Endodermal cell (in vitro differentiated cells): ENCODE measurements around the gene FARP1. TPM values are rescaled to one million over a fixed set of nuclear protein-coding genes. Genes with fewer than 3 reads are reported as not detected.

ENCODE experiments used
- DNase-seq: peaks from one replicate; pipeline ENCODE4 v3.0.0-alpha.2; 2017
- H3K27ac ChIP-seq: 2 replicates; pipeline ENCODE4 v1.5.1; 2013; ENCODE audit warnings: mild to moderate bottlenecking, low read depth, low read length, moderate library complexity
- H3K27me3 ChIP-seq: 2 replicates; pipeline ENCODE4 v1.6.1; 2013; ENCODE audit warnings: mild to moderate bottlenecking, low read length, moderate library complexity; ENCODE audit not compliant: insufficient read depth, control insufficient read depth, poor library complexity, severe bottlenecking
- H3K36me3 ChIP-seq: 2 replicates; pipeline ENCODE4 v1.7.0; 2013; ENCODE audit warnings: mild to moderate bottlenecking, low read length, moderate library complexity; ENCODE audit not compliant: control insufficient read depth, insufficient read depth
- H3K4me1 ChIP-seq: one replicate; pipeline ENCODE4 v1.7.0; 2013; ENCODE audit warnings: low read length; ENCODE audit not compliant: control insufficient read depth, insufficient read depth
- H3K4me3 ChIP-seq: 2 replicates; pipeline ENCODE4 v1.5.1; 2013; ENCODE audit warnings: mild to moderate bottlenecking, low read length, moderate library complexity
- H3K9ac ChIP-seq: 2 replicates; pipeline ENCODE4 v1.6.1; 2013; ENCODE audit warnings: mild to moderate bottlenecking, low read length, moderate library complexity; ENCODE audit not compliant: poor library complexity, severe bottlenecking; ENCODE audit errors: extremely low read depth
- H3K9me3 ChIP-seq: 2 replicates; pipeline ENCODE4 v1.6.1; 2013; ENCODE audit warnings: mild to moderate bottlenecking, low read length, moderate library complexity; ENCODE audit not compliant: control insufficient read depth
- H3K27ac Mint-ChIP-seq: 2 replicates; pipeline ENCODE4 v1.8.0; 2020; ENCODE audit warnings: mixed read lengths
- H3K27me3 Mint-ChIP-seq: 2 replicates; pipeline ENCODE4 v1.8.0; 2021; ENCODE audit warnings: mild to moderate bottlenecking, mixed read lengths; ENCODE audit not compliant: insufficient read depth
- H3K36me3 Mint-ChIP-seq: 2 replicates; pipeline ENCODE4 v1.8.0; 2020; ENCODE audit warnings: low read depth, mixed read lengths
- H3K4me1 Mint-ChIP-seq: 2 replicates; pipeline ENCODE4 v1.8.0; 2020; ENCODE audit warnings: mixed read lengths
- H3K4me3 Mint-ChIP-seq: 2 replicates; pipeline ENCODE4 v1.8.0; 2020; ENCODE audit warnings: mild to moderate bottlenecking, moderate library complexity, mixed read lengths
- H3K9me3 Mint-ChIP-seq: 2 replicates; pipeline ENCODE4 v1.8.0; 2020; ENCODE audit warnings: mild to moderate bottlenecking, mixed read lengths
- WGBS, 2 experiments: methylation state at CpG; one replicate each; pipeline versions ENCODE4 v1.1.5 to v1.1.7; 2013; ENCODE audit warnings: missing lambda C conversion rate in 2 of 2, mixed read lengths in 1 of 2; ENCODE audit not compliant: insufficient coverage in 1 of 2, insufficient read length in 1 of 2; 5-methylcytosine and 5-hydroxymethylcytosine counted together
- total RNA-seq, 2 donors: library from RNA; stranded (reverse); fragmentation: NEBNext Ultra II Directional in 1 of 2; extraction: Animal tissue kit (Norgen Biotek cat#: 25700) in 1 of 2; gene quantifications; 2 replicates in 1 of 2; 3 replicates in 1 of 2; pipeline ENCODE4 v1.2.1, GENCODE V29; 2021
- TF ChIP-seq, protein P1 (sequence below): fragments of 200-600 bp; sonication (generic); conservative IDR thresholded peaks from 2 replicates; pipeline ENCODE4 v1.5.0; 2021; ENCODE audit warnings: antibody characterized with exemption, mild to moderate bottlenecking

Gene FARP1
- total RNA-seq, 2 donors from 2014 or later, result 237 to 319 TPM

DNA sequence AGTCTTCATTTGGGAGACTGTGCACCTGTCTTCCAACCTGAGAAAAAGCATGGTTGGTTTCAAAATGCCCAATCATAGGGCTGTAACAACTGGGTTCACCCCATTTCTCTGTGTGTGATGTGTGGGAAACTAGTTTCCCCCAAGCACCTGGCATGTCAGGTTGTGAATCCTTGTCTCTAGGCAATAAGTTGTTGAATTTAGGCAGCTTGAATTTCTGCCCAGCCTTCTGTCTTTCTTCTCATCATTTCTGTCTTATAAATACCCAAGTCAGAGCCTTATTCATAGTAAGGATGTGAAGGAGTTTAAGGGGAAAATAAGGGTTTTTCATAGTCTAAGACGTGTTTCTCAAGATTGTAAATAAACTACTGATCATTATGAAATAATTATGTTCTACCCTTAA lies 204.9 kb downstream of the FARP1 start:
- Histone ChIP-seq H3K4me1 (peaks cover 4% of the 10 kb centered on the region), H3K9ac (no peak overlapping the region), H3K9me3 (no peaks in the 10 kb centered on the region), H3K27ac (no peak overlapping the region), H3K27me3 (no peaks in the 10 kb centered on the region), H3K36me3 (peaks cover 49% of the 10 kb centered on the region), H3K4me3 (no peak overlapping the region)
- H3K27ac Mint-ChIP-seq, result no peak overlapping the region
- no peaks in the 10 kb centered on the region for H3K9me3 Mint-ChIP-seq
- TF ChIP-seq, protein P1, sequence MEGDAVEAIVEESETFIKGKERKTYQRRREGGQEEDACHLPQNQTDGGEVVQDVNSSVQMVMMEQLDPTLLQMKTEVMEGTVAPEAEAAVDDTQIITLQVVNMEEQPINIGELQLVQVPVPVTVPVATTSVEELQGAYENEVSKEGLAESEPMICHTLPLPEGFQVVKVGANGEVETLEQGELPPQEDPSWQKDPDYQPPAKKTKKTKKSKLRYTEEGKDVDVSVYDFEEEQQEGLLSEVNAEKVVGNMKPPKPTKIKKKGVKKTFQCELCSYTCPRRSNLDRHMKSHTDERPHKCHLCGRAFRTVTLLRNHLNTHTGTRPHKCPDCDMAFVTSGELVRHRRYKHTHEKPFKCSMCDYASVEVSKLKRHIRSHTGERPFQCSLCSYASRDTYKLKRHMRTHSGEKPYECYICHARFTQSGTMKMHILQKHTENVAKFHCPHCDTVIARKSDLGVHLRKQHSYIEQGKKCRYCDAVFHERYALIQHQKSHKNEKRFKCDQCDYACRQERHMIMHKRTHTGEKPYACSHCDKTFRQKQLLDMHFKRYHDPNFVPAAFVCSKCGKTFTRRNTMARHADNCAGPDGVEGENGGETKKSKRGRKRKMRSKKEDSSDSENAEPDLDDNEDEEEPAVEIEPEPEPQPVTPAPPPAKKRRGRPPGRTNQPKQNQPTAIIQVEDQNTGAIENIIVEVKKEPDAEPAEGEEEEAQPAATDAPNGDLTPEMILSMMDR, result no peak
- no peak for DNase-seq
- peaks cover 16% of the 10 kb centered on the region for H3K4me1 Mint-ChIP-seq
- H3K4me3 Mint-ChIP-seq, result no peak overlapping the region
- H3K27me3 Mint-ChIP-seq, result no peaks in the 10 kb centered on the region
- peaks cover 46% of the 10 kb centered on the region for H3K36me3 Mint-ChIP-seq
- 100% methylated on average over 1 of the region's 1 CpG; no CpG with 5 or more reads in 1 of the 2 experiments for WGBS, 2 experiments

DNA sequence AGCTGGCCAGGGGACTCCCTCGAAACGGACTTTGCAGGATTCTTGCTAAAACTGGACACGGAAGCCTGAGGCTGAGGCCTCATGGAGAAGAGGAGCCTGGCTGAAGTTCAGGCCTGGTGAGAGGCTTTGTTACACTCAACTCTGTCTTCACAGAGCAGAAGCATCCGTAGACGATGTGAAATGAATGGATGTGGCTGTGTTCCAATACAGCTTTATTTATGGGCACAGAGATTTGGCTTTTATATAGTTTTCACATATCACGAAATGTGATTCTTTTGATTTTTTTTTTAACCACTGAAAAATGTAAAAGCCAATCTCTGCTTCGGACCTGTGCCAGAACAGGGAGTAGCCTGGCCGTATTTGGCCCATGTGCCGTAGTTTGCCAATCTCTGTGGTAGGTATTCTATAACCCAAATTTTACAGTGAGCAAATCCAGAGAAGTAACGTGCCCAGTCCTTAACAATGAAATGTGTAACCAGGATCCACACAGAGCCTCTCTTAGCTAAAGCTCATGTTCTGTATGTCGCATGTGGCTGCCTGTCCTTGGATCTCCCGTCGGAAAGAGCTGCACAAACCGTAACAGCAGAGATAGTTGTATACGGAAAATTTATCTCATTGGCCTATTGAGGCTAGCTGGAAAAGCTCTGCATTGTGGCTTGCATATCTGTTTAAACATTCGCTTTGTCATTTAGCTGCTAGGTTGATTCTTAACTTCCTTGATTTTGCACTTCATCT lies 205.7 kb downstream of the FARP1 start:
- Mint-ChIP-seq H3K4me3 (no peak overlapping the region), H3K27me3 (no peaks in the 10 kb centered on the region), H3K36me3 (peaks cover 41% of the 10 kb centered on the region), H3K9me3 (no peaks in the 10 kb centered on the region), H3K4me1 (peaks cover 8% of the 10 kb centered on the region), H3K27ac (peak overlapping the region; percentile 64)
- no peaks in the 10 kb centered on the region for H3K27me3 ChIP-seq
- TF ChIP-seq, protein P1, result no peak
- H3K4me3 ChIP-seq, result no peak overlapping the region
- H3K27ac ChIP-seq, result no peak overlapping the region
- DNase-seq, result peak; percentile 27
- no peaks in the 10 kb centered on the region for H3K9me3 ChIP-seq
- peaks cover 52% of the 10 kb centered on the region for H3K36me3 ChIP-seq
- H3K9ac ChIP-seq, result no peak overlapping the region
- WGBS, 2 experiments, result 93 to 98% methylated on average over 16 of the region's 16 CpGs
- peaks cover 4% of the 10 kb centered on the region for H3K4me1 ChIP-seq

DNA sequence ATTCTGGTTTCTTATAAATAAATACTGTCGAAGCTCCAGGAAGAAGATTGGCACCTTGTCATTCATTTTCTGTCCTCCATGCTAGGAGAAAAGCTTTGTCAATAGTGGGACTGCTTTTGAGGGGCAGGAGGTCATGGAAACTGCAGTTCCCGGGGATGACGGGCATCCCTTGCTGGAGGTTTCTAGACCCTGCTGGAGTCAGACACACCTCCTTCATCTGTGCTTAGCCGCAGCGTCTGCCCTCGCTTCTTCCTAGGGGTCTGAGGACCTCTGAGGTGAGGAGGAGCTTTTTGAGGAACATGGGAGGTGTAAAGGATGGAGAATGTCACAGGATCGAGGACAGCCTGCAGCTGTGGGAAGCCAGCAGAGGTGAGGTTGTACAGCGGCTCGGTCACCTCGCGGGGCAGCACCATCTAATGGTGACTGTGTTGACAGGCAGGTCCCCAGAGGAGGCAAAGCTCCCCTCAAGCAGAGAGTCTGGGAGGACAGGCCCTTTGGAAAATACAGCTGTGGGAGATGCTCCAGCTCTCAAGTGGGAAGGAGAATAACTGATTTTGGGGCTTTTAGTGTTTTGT lies 206.9 kb downstream of the FARP1 start:
- Mint-ChIP-seq H3K27ac (no peak overlapping the region), H3K4me3 (no peak overlapping the region), H3K36me3 (peaks cover 33% of the 10 kb centered on the region), H3K9me3 (no peaks in the 10 kb centered on the region), H3K4me1 (peaks cover 3% of the 10 kb centered on the region), H3K27me3 (no peaks in the 10 kb centered on the region)
- no peak overlapping the region for H3K4me3 ChIP-seq
- H3K36me3 ChIP-seq, result peaks cover 52% of the 10 kb centered on the region
- H3K9ac ChIP-seq, result no peak overlapping the region
- WGBS, 2 experiments, result 74 to 80% methylated on average over 6 to 11 of the region's 11 CpGs
- peak; percentile 87 for DNase-seq
- peaks cover under 1% of the 10 kb centered on the region for H3K4me1 ChIP-seq
- TF ChIP-seq, protein P1, result peak; percentile 75
- no peaks in the 10 kb centered on the region for H3K9me3 ChIP-seq
- no peak overlapping the region for H3K27ac ChIP-seq
- no peaks in the 10 kb centered on the region for H3K27me3 ChIP-seq
